ENCODE measurements around the gene GNB2.
A peak's percentile ranks its signal among the peaks of the same experiment; 100 is the strongest.

DNA sequence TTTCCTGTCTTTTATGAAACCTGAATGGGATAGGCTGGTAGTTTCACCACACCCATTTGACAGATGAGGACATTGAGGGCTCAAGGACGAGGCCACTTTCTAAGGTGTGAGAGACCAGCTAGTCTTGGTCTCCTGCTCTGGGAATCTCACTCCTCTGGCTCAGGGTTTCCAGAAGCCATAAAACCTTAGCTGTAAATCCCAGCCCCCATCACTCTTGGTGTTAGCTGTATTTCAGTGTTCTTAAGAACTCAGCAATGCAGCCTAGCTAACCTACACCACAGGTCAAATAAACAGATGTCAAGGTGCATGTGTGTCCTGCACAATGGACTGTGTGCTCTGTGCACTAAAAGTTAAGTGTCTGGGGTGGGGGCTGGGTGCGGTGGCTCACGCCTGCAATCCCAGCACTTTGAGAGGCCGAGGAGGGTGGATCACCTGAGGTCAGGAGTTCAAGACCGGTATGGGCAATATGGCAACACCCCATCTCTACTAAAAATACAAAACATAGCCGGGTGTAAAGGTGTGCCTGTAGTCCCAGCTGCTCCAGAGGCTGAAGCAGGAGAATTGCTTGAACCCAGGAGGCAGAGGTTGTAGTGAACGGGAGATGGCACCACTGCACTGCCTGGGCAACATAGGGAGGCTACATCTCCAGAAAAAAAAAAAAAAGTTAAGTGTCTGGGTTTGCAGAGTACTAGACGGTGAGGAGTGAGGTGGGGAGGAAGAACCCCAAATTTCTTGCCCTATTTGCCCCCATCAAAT is 46.2 kb downstream of the GNB2 start:
- no peak for TF ChIP-seq RFX5 (IDR thresholded peaks at IDR 0.05; ENCODE audit: borderline replicate concordance, low read depth, low read length)
- TF ChIP-seq, protein P1, sequence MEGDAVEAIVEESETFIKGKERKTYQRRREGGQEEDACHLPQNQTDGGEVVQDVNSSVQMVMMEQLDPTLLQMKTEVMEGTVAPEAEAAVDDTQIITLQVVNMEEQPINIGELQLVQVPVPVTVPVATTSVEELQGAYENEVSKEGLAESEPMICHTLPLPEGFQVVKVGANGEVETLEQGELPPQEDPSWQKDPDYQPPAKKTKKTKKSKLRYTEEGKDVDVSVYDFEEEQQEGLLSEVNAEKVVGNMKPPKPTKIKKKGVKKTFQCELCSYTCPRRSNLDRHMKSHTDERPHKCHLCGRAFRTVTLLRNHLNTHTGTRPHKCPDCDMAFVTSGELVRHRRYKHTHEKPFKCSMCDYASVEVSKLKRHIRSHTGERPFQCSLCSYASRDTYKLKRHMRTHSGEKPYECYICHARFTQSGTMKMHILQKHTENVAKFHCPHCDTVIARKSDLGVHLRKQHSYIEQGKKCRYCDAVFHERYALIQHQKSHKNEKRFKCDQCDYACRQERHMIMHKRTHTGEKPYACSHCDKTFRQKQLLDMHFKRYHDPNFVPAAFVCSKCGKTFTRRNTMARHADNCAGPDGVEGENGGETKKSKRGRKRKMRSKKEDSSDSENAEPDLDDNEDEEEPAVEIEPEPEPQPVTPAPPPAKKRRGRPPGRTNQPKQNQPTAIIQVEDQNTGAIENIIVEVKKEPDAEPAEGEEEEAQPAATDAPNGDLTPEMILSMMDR (IDR thresholded peaks at IDR 0.05; ENCODE audit: control extremely low read depth in 1 of 3, insufficient read depth in 1 of 3, low read depth in 1 of 3, low read length in 3 of 3): peak; percentile 9 to 29 (median 22)
- TF ChIP-seq CREB1 (IDR thresholded peaks at IDR 0.05): no peak
- TF ChIP-seq POLR2A (IDR thresholded peaks at IDR 0.05; ENCODE audit: control extremely low read depth in 1 of 2, low read depth in 2 of 2, low read length in 2 of 2): no peak
- no peak for TF ChIP-seq JUN (IDR thresholded peaks at IDR 0.05; ENCODE audit: low read depth, low read length)
- TF ChIP-seq, protein P2, sequence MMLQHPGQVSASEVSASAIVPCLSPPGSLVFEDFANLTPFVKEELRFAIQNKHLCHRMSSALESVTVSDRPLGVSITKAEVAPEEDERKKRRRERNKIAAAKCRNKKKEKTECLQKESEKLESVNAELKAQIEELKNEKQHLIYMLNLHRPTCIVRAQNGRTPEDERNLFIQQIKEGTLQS (IDR thresholded peaks at IDR 0.05; ENCODE audit: insufficient read depth, low read depth, low read length): no peak
- no peak for TF ChIP-seq SRF (IDR thresholded peaks at IDR 0.05; ENCODE audit: low read depth, low read length)
